Measurements from ENCODE around the gene BTNL8. TPM values are rescaled to one million over a fixed set of nuclear protein-coding genes. Genes with fewer than 3 reads are reported as not detected.

The BTNL8 gene
- total RNA-seq, 1 donor from 2014 or later: not detected

DNA sequence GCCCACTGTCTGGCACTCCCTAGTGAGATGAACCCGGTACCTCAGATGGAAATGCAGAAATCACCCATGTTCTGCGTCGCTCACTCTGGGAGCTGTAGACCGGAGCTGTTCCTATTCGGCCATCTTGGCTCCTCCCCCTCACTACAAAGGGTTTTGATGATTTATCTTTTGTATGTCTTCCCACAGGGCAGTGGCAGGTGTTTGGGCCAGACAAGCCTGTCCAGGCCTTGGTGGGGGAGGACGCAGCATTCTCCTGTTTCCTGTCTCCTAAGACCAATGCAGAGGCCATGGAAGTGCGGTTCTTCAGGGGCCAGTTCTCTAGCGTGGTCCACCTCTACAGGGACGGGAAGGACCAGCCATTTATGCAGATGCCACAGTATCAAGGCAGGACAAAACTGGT, 9.4 kb downstream of the BTNL8 start:
- no peak overlapping the region for H3K4me3 Mint-ChIP-seq
- ChIA-PET CTCF (no interaction called here), POLR2A (no interaction called here)
- no peak for ATAC-seq (ENCODE audit: low read depth)
- H3K36me3 Mint-ChIP-seq (ENCODE audit: low read depth): no peaks in the 10 kb centered on the region
- H3K9me3 Mint-ChIP-seq: no peaks in the 10 kb centered on the region
- peaks cover 30% of the 10 kb centered on the region for H3K27me3 Mint-ChIP-seq
- H3K4me1 Mint-ChIP-seq: no peaks in the 10 kb centered on the region
- intact Hi-C loops (cut with micrococcal nuclease): no loop called here
- TF ChIP-seq, protein P1, sequence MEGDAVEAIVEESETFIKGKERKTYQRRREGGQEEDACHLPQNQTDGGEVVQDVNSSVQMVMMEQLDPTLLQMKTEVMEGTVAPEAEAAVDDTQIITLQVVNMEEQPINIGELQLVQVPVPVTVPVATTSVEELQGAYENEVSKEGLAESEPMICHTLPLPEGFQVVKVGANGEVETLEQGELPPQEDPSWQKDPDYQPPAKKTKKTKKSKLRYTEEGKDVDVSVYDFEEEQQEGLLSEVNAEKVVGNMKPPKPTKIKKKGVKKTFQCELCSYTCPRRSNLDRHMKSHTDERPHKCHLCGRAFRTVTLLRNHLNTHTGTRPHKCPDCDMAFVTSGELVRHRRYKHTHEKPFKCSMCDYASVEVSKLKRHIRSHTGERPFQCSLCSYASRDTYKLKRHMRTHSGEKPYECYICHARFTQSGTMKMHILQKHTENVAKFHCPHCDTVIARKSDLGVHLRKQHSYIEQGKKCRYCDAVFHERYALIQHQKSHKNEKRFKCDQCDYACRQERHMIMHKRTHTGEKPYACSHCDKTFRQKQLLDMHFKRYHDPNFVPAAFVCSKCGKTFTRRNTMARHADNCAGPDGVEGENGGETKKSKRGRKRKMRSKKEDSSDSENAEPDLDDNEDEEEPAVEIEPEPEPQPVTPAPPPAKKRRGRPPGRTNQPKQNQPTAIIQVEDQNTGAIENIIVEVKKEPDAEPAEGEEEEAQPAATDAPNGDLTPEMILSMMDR (IDR thresholded peaks at IDR 0.05): no peak
- no peak overlapping the region for H3K27ac Mint-ChIP-seq
- no peak for DNase-seq

DNA sequence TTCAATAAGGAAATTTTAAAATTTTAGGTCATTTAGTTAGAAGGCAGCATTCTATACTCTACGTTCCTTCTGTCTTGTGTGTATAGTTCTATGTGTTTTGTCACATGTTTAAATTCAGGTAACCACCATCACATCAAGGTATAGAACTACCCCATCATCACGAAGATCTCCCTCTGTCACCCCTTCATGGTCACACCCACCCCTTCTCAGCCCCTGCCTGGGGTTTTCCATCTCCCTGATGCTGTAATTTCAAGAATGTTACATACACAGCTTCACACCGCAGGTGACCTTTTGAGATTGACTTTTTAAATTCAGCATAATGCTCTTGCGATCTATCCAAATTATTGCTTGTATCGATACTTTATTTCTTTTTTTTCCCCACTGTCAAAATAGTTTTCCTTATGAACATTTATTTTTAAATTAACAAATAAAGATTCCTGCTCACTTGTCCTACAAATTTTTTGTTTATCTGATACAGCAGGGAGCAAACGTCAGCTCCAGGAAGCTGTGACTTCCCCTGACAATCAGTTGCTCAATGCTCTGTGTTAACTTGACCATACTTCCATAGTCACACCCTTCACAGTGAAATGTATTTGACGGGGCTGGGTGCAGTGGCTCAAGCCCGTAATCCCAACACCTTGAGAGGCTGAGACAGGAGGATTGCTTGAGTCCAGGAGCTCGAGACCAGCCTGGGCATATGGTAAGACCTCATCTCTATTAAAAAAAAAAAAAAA, 10.2 kb downstream of the BTNL8 start:
- ChIA-PET POLR2A (no interaction called here), CTCF (no interaction called here)
- Mint-ChIP-seq H3K27ac (no peak overlapping the region), H3K9me3 (no peaks in the 10 kb centered on the region), H3K27me3 (peaks cover 30% of the 10 kb centered on the region), H3K36me3 (ENCODE audit: low read depth) (no peaks in the 10 kb centered on the region), H3K4me3 (no peak overlapping the region), H3K4me1 (no peaks in the 10 kb centered on the region)
- intact Hi-C loops (cut with micrococcal nuclease): no loop called here
- no peak for ATAC-seq (ENCODE audit: low read depth)
- no peak for DNase-seq
- TF ChIP-seq, protein P1 (IDR thresholded peaks at IDR 0.05): no peak

DNA sequence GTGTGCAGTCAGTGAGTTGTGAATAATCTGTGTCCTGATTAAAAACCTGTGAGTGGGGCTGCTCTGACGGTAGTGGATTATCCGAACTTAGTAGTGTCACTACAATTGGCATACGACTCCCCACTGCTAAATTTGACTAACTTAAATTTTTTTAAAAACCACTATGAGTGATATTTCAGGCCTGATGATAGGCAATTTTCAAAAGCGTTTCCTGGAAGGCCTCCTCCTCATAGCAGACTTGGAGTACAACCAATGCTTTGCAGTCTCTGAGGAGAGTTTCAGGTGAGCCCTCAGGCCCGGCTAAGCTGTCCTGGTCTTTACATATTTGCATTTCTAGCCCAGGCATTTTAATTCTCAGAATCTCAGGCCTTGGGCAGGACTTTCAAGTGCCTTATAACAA, 10.8 kb downstream of the BTNL8 start:
- Mint-ChIP-seq H3K27ac (no peak overlapping the region), H3K4me1 (no peaks in the 10 kb centered on the region), H3K36me3 (ENCODE audit: low read depth) (no peaks in the 10 kb centered on the region), H3K27me3 (peaks cover 30% of the 10 kb centered on the region), H3K4me3 (no peak overlapping the region), H3K9me3 (no peaks in the 10 kb centered on the region)
- POLR2A ChIA-PET: no interaction called here
- no peak for ATAC-seq (ENCODE audit: low read depth)
- no peak for DNase-seq
- CTCF ChIA-PET: no interaction called here
- intact Hi-C loops (cut with micrococcal nuclease): no loop called here
- TF ChIP-seq, protein P1 (IDR thresholded peaks at IDR 0.05): no peak

DNA sequence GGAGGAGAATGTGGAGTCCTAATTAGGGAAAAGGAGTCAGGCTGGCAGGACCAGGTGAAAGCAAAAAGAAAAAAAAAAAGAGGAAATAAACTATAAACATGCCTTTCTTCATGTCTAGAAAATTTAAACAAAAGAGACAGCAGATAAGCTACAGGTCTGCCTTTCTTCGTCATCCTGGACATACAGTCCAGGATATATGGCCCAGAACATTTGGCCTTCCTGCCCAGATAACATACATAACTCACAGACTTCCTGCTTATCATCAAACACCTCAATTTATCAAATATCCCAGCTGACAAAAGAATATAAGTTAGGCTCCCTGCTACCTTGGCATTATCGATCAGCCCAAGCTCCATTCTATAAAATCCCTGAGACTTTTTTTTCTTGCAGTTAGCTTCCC, 11.2 kb downstream of the BTNL8 start:
- ATAC-seq (ENCODE audit: low read depth) (no peak), DNase-seq (no peak)
- intact Hi-C loops (cut with micrococcal nuclease): no loop called here
- H3K27me3 Mint-ChIP-seq: peaks cover 30% of the 10 kb centered on the region
- ChIA-PET POLR2A (no interaction called here), CTCF (no interaction called here)
- no peaks in the 10 kb centered on the region for H3K4me1 Mint-ChIP-seq
- TF ChIP-seq, protein P1 (IDR thresholded peaks at IDR 0.05): no peak
- no peaks in the 10 kb centered on the region for H3K9me3 Mint-ChIP-seq
- no peak overlapping the region for H3K27ac Mint-ChIP-seq
- no peaks in the 10 kb centered on the region for H3K36me3 Mint-ChIP-seq (ENCODE audit: low read depth)
- H3K4me3 Mint-ChIP-seq: no peak overlapping the region

DNA sequence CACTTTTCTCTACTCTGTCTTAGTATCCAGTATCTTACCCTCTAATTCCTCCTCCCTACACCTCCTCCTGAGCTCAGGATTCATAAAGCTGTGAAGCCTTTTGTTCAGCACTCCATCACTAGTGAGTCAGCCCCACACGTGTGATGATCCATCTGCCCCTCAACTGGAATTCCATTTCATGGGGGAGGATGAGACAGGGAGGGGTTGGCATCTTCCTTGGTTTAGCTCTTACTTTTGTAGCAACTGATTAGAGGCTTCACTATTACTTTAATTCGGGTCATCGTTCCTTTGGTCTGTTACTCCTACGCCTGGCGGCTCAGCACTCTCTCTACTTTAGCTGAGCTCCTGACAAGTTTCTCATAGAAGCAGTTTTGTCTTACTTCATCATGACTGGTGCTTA, 11.8 kb downstream of the BTNL8 start:
- intact Hi-C loops (cut with micrococcal nuclease): no loop called here
- Mint-ChIP-seq H3K4me3 (no peak overlapping the region), H3K27me3 (peaks cover 34% of the 10 kb centered on the region), H3K9me3 (no peaks in the 10 kb centered on the region), H3K4me1 (no peaks in the 10 kb centered on the region), H3K36me3 (ENCODE audit: low read depth) (no peaks in the 10 kb centered on the region), H3K27ac (no peak overlapping the region)
- ChIA-PET POLR2A (no interaction called here), CTCF (no interaction called here)
- TF ChIP-seq, protein P1 (IDR thresholded peaks at IDR 0.05): no peak
- ATAC-seq (ENCODE audit: low read depth) (no peak), DNase-seq (no peak)

All from activated B cell treated with CpG ODN at 0.5 μM for 24 hours (primary cell).